GM23338 (cell line): Measurements from ENCODE around the gene RNF167.

Experiments
- CREB1 ChIP-seq: fragments of 250-450 bp; sonication (Bioruptor Pico); IDR thresholded peaks from 2 replicates; pipeline ENCODE4 v1.5.0; 2020; ENCODE audit warnings: low read depth, mild to moderate bottlenecking, moderate library complexity
- CTCF ChIP-seq, 2 experiments: fragments of 200-600 bp in 1 of 2; sonication (generic) in 1 of 2; conservative IDR thresholded peaks; 2 replicates each; pipeline versions ENCODE4 v1.5.1 to v1.6.1; 2016 to 2017; ENCODE audit warnings: antibody characterized with exemption in 2 of 2, low read depth in 2 of 2, mild to moderate bottlenecking in 2 of 2, moderate library complexity in 1 of 2
- ETS1 ChIP-seq: IDR thresholded peaks from 2 replicates; pipeline ENCODE4 v1.6.1; 2016; ENCODE audit warnings: antibody characterized with exemption
- EZH2 ChIP-seq: fragments of 200-600 bp; sonication (generic); IDR thresholded peaks from one replicate; pipeline ENCODE4 v1.8.0; 2017; ENCODE audit warnings: antibody characterized with exemption, mild to moderate bottlenecking, low read depth; ENCODE audit not compliant: unreplicated experiment
- EZH2phosphoT487 ChIP-seq: fragments of 200-600 bp; sonication (generic); IDR thresholded peaks from one replicate; pipeline ENCODE4 v1.8.1; 2018; ENCODE audit warnings: antibody characterized with exemption; ENCODE audit not compliant: unreplicated experiment
- JUNB ChIP-seq: IDR thresholded peaks from one replicate; pipeline ENCODE4 v1.6.1; 2016; ENCODE audit warnings: antibody characterized with exemption; ENCODE audit not compliant: unreplicated experiment
- NANOG ChIP-seq: IDR thresholded peaks from 2 replicates; pipeline ENCODE4 v1.6.1; 2016; ENCODE audit warnings: antibody characterized with exemption, borderline replicate concordance
- POLR2AphosphoS5 ChIP-seq: IDR thresholded peaks from 2 replicates; pipeline ENCODE4 v1.6.1; 2016; ENCODE audit warnings: antibody characterized with exemption, low read depth
- REST ChIP-seq: IDR thresholded peaks from one replicate; pipeline ENCODE4 v1.6.1; 2018; ENCODE audit warnings: antibody characterized with exemption; ENCODE audit not compliant: unreplicated experiment
- ZNF114 ChIP-seq: fragments of 250-450 bp; sonication (Bioruptor Pico); IDR thresholded peaks from 2 replicates; pipeline ENCODE4 v1.5.0; 2020; ENCODE audit warnings: mild to moderate bottlenecking, moderate library complexity
- ZNF462 ChIP-seq: fragments of 250-450 bp; sonication (Bioruptor Pico); IDR thresholded peaks from 2 replicates; pipeline ENCODE4 v1.5.0; 2020; ENCODE audit warnings: mild to moderate bottlenecking, moderate library complexity

GRCh38 chr17:4901648-4902344 lies 38.3 kb upstream of the RNF167 start:
- TF ChIP-seq EZH2 (no peak), CTCF (conservative IDR thresholded peaks at IDR 0.05; ENCODE audit: low read depth in 2 of 2) (no peak), POLR2AphosphoS5 (no peak), ETS1 (no peak), NANOG (no peak), REST (no peak), CREB1 (CRISPR knock-in tag) (no peak), ZNF114 (CRISPR knock-in tag) (no peak), ZNF462 (no peak), JUNB (no peak), EZH2phosphoT487 (no peak)
